Measurements from ENCODE around the gene CTXND1. TPM values are rescaled to one million over a fixed set of nuclear protein-coding genes. Genes with fewer than 3 reads are reported as not detected.

Gene CTXND1
- total and polyA plus RNA-seq, 7 donors = 0.01 to 0.07 (median 0.04) TPM; not detected in 3

DNA sequence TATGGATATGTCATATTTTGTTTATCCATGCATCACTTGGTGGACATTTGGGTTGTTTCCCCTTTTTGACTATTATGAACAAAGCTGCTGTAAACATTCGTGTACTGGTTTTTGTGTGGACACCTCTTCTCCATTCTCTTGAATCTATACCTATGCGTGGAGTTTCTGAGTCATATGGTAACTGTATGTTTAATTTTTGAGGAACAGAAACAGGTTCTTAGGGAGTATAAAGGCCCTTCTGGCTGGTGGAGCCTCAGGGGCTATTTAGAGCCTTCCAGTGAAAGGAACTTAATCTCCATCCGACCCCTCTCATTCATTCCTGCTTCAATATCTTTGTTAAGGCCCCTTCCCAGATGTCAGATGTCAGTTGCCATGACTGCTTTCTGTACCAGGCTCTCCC lies 14.1 kb upstream of the CTXND1 start:
- Histone ChIP-seq H3K36me3 (ENCODE audit: insufficient read depth in 1 of 2, low read depth in 1 of 2) (no peaks in the 10 kb centered on the region), H3K4me1 (no peaks in the 10 kb centered on the region), H3K27ac (no peak overlapping the region), H3K9me3 (no peaks in the 10 kb centered on the region), H3K4me3 (no peak overlapping the region), H3K27me3 (ENCODE audit: insufficient read depth in 3 of 3, low read length in 2 of 3) (peaks cover 0 to 20% (median 3%) of the 10 kb centered on the region in 3 donors)
- ATAC-seq (no peak), DNase-seq (no peak)
- TF ChIP-seq, protein P1, sequence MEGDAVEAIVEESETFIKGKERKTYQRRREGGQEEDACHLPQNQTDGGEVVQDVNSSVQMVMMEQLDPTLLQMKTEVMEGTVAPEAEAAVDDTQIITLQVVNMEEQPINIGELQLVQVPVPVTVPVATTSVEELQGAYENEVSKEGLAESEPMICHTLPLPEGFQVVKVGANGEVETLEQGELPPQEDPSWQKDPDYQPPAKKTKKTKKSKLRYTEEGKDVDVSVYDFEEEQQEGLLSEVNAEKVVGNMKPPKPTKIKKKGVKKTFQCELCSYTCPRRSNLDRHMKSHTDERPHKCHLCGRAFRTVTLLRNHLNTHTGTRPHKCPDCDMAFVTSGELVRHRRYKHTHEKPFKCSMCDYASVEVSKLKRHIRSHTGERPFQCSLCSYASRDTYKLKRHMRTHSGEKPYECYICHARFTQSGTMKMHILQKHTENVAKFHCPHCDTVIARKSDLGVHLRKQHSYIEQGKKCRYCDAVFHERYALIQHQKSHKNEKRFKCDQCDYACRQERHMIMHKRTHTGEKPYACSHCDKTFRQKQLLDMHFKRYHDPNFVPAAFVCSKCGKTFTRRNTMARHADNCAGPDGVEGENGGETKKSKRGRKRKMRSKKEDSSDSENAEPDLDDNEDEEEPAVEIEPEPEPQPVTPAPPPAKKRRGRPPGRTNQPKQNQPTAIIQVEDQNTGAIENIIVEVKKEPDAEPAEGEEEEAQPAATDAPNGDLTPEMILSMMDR (IDR thresholded peaks at IDR 0.05) = no peak
- intact Hi-C loops (cut with DNase I) = no loop called here
- 62 to 63% (median 63%) methylated on average over 3 of the region's 3 CpGs for WGBS, 3 donors

DNA sequence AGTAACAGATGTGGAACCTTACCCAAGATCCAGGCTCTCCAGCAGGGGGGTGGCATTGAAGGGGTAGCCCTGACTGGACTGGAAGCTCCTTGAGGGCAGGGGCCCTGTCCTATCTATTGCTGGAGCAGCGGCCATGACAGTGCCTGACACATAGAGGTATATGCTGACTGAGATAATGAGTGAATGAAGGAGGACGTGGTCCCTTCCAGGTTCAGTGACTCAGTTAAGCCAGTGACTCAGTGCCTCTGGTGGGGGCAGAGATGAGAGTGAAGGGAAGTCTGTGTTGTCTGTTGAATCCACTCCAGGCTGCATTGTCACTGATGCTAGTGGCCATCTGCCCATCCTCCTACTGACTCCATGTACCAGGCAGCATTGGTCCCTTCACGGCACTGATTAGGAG lies 13.0 kb upstream of the CTXND1 start:
- no peaks in the 10 kb centered on the region for H3K4me1 ChIP-seq
- no peak overlapping the region for H3K27ac ChIP-seq
- no peaks in the 10 kb centered on the region for H3K9me3 ChIP-seq
- ATAC-seq (peak in 1 of 4 donors; percentile 13), DNase-seq (no peak)
- no peaks in the 10 kb centered on the region for H3K36me3 ChIP-seq (ENCODE audit: insufficient read depth in 1 of 2, low read depth in 1 of 2)
- intact Hi-C loops (cut with DNase I) = no loop called here
- TF ChIP-seq, protein P1 (IDR thresholded peaks at IDR 0.05) = no peak
- no peak overlapping the region for H3K4me3 ChIP-seq
- peaks cover 0 to 22% (median 2%) of the 10 kb centered on the region in 3 donors for H3K27me3 ChIP-seq (ENCODE audit: insufficient read depth in 3 of 3, low read length in 2 of 3)
- 70 to 87% (median 77%) methylated on average over 3 of the region's 3 CpGs for WGBS, 3 donors

DNA sequence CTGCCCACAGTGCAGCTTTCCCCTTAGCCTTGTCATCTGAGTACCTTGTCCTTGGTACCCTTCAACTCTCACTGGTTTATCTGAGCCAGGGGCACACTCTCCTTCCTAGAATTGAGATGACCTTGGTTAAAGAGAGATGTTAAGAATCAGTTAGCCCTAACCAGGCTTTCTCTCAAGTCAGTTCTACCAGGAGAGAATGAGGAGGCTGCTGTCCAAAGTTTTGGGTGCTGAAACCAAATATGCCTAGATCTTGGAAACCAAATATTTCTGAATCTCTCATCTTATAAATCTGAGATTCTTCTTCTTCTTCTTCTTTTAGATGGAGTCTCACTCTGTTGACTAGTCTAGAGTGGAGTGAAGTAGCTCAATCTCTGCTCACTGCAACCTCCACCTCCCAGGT lies 12.0 kb upstream of the CTXND1 start:
- Histone ChIP-seq H3K27ac (no peak overlapping the region), H3K4me3 (no peak overlapping the region), H3K27me3 (ENCODE audit: insufficient read depth in 3 of 3, low read length in 2 of 3) (peaks cover 0 to 25% (median 0%) of the 10 kb centered on the region in 3 donors), H3K4me1 (no peaks in the 10 kb centered on the region), H3K9me3 (no peaks in the 10 kb centered on the region), H3K36me3 (ENCODE audit: insufficient read depth in 1 of 2, low read depth in 1 of 2) (no peaks in the 10 kb centered on the region)
- no peak for ATAC-seq
- intact Hi-C loops (cut with DNase I) = no loop called here
- TF ChIP-seq, protein P1 (IDR thresholded peaks at IDR 0.05) = no peak
- DNase-seq = no peak

DNA sequence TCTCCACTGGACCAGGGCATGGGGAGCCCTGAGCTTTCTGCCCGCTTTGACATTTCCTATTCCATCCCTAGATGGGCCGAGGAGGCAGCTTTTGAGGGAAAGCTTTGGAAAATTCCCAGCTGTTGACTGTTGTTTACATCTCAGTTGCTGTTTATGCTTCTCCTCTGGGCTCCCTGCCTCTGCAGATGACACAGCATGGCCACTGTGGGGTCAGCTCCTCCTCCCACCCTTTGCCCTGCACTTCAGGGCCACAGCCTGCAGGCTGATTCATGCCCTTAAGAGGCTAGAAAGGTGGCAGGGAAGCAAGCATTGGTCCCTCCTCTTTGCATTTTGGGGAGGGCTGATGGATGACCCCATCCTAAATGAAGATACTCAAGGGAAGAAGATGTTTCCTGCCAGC lies 8.5 kb upstream of the CTXND1 start:
- DNase-seq (no peak), ATAC-seq (no peak)
- no peaks in the 10 kb centered on the region for H3K9me3 ChIP-seq
- 49 to 64% (median 60%) methylated on average over 2 of the region's 2 CpGs for WGBS, 3 donors
- H3K36me3 ChIP-seq (ENCODE audit: insufficient read depth in 1 of 2, low read depth in 1 of 2) = no peaks in the 10 kb centered on the region
- intact Hi-C loops (cut with DNase I) = no loop called here
- TF ChIP-seq, protein P1 (IDR thresholded peaks at IDR 0.05) = no peak
- no peak overlapping the region for H3K27ac ChIP-seq
- no peaks in the 10 kb centered on the region for H3K4me1 ChIP-seq
- H3K27me3 ChIP-seq (ENCODE audit: insufficient read depth in 3 of 3, low read length in 2 of 3) = peaks cover 0 to 35% (median 0%) of the 10 kb centered on the region in 3 donors
- no peak overlapping the region for H3K4me3 ChIP-seq

DNA sequence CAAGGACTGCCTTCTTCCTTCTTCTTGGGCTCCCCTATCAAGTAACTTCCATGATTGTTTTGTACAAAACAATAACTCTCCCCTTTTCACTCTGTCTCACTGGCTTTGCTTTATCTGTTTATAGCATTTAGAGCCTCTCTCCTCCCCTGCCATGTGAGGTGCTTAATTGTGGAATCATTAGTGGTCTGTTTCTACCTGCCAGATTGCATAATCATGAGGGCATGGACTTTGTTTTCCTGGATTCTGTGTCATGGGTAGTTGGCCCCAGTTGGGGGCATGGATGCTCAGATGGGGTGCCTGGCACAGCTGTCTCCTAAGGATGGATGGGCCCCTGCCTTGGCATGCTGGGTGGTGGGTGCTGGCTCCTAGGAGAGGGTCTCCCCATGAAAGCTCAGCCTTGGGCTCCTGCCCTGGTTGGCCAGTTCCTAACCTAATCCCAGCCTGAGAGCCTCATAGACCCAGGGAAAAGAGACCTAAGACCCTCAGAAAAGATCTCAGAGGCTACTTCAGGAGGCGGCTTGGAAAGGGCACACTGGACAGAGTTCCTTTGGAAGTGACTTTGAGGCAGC lies 8.0 kb upstream of the CTXND1 start:
- Histone ChIP-seq H3K27me3 (ENCODE audit: insufficient read depth in 3 of 3, low read length in 2 of 3) (peaks cover 0 to 40% (median 0%) of the 10 kb centered on the region in 3 donors), H3K4me3 (no peak overlapping the region), H3K27ac (no peak overlapping the region), H3K9me3 (no peaks in the 10 kb centered on the region), H3K36me3 (ENCODE audit: insufficient read depth in 1 of 2, low read depth in 1 of 2) (no peaks in the 10 kb centered on the region), H3K4me1 (no peaks in the 10 kb centered on the region)
- WGBS, 3 donors = 79 to 89% (median 87%) methylated on average over 1 of the region's 1 CpG
- TF ChIP-seq, protein P1 (IDR thresholded peaks at IDR 0.05) = no peak
- ATAC-seq = no peak
- no peak for DNase-seq
- intact Hi-C loops (cut with DNase I) = no loop called here

Measured in psoas muscle (tissue), 8 donors.